GM23338 (cell line): ENCODE measurements around the gene PSPC1.

Source experiments
- EZH2 ChIP-seq: fragments of 200-600 bp; sonication (generic); IDR thresholded peaks from one replicate; pipeline ENCODE4 v1.8.0; 2017; ENCODE audit warnings: antibody characterized with exemption, mild to moderate bottlenecking, low read depth; ENCODE audit not compliant: unreplicated experiment
- POLR2AphosphoS5 ChIP-seq: IDR thresholded peaks from 2 replicates; pipeline ENCODE4 v1.6.1; 2016; ENCODE audit warnings: antibody characterized with exemption, low read depth
- TF ChIP-seq, protein P1 (sequence below), 2 experiments: fragments of 200-600 bp in 1 of 2; sonication (generic) in 1 of 2; conservative IDR thresholded peaks; 2 replicates each; pipeline versions ENCODE4 v1.5.1 to v1.6.1; 2016 to 2017; ENCODE audit warnings: antibody characterized with exemption in 2 of 2, low read depth in 2 of 2, mild to moderate bottlenecking in 2 of 2, moderate library complexity in 1 of 2

DNA sequence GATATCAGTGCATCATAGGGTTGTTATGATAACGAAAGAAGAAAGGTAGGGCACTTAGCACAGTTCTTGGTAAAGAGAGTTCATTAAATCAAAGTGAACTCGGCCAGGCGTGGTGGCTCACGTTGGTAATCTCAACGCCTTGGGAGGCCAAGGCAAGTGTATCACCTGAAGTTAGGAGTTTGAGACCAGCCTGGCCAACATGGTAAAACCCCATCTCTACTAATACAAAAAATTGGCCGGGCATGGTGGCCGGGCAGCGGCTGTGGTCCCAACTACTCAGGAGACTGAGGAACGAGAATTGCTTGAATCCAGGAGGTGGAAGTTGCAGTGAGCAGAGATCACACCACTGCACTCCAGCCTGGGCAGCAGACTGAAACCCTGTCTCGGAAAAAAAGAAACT lies 19.1 kb downstream of the PSPC1 start:
- TF ChIP-seq, protein P1, sequence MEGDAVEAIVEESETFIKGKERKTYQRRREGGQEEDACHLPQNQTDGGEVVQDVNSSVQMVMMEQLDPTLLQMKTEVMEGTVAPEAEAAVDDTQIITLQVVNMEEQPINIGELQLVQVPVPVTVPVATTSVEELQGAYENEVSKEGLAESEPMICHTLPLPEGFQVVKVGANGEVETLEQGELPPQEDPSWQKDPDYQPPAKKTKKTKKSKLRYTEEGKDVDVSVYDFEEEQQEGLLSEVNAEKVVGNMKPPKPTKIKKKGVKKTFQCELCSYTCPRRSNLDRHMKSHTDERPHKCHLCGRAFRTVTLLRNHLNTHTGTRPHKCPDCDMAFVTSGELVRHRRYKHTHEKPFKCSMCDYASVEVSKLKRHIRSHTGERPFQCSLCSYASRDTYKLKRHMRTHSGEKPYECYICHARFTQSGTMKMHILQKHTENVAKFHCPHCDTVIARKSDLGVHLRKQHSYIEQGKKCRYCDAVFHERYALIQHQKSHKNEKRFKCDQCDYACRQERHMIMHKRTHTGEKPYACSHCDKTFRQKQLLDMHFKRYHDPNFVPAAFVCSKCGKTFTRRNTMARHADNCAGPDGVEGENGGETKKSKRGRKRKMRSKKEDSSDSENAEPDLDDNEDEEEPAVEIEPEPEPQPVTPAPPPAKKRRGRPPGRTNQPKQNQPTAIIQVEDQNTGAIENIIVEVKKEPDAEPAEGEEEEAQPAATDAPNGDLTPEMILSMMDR (conservative IDR thresholded peaks at IDR 0.05; ENCODE audit: low read depth in 2 of 2), result no peak
- no peak for TF ChIP-seq EZH2
- no peak for TF ChIP-seq POLR2AphosphoS5
